ENCODE data around the gene NOXA1.

GRCh38 chr9:137457406-137458193 is 34.4 kb downstream of the NOXA1 start:
- TF ChIP-seq CTCF (optimal IDR thresholded peaks at IDR 0.05 in 1 of 3, IDR thresholded peaks at IDR 0.05 in 1 of 3, conservative IDR thresholded peaks at IDR 0.05 in 1 of 3; ENCODE audit: extremely low read depth in 1 of 3, insufficient read depth in 2 of 3, low read length in 3 of 3): no peak
- no peak for TF ChIP-seq EZH2 (IDR thresholded peaks at IDR 0.05; ENCODE audit: low read length)

Measured in keratinocyte (primary cell).